Sigmoid colon (tissue), 7 donors: ENCODE results near the gene SNX11. TPM values are rescaled to one million over a fixed set of nuclear protein-coding genes. Genes with fewer than 3 reads are reported as not detected.

Experiments used
- DNase-seq: peaks from one replicate; pipeline ENCODE4 v3.0.0-alpha.2; 2019
- H3K27ac ChIP-seq, 4 donors: fragments of 200-600 bp; sonication (generic); one replicate each; pipeline ENCODE4 v1.5.1; 2016 to 2019; ENCODE audit warnings: mild to moderate bottlenecking in 1 of 4
- H3K27me3 ChIP-seq, 3 donors: fragments of 200-600 bp; sonication (generic); one replicate each; pipeline ENCODE4 v1.5.1; 2019; ENCODE audit warnings: mild to moderate bottlenecking in 1 of 3
- H3K36me3 ChIP-seq, 4 donors: fragments of 200-600 bp; sonication (generic); one replicate each; pipeline ENCODE4 v1.5.1; 2016 to 2019
- H3K4me1 ChIP-seq, 4 donors: fragments of 200-600 bp; sonication (generic); one replicate each; pipeline ENCODE4 v1.5.1; 2017 to 2019
- H3K4me3 ChIP-seq, 4 donors: fragments of 200-600 bp; sonication (generic); one replicate each; pipeline ENCODE4 v1.5.1; 2017 to 2019; ENCODE audit warnings: mild to moderate bottlenecking in 2 of 4, moderate library complexity in 1 of 4
- H3K9me3 ChIP-seq, 4 donors: fragments of 200-600 bp in 3 of 4; sonication (generic) in 3 of 4; one replicate each; pipeline versions ENCODE4 v1.5.1 to v1.6.1; 2013 to 2019
- EP300 ChIP-seq, 4 donors: sonication (generic); formaldehyde crosslinking; IDR thresholded peaks; one replicate each; pipeline ENCODE4 v1.6.1; 2017; ENCODE audit warnings: antibody characterized with exemption in 4 of 4
- POLR2AphosphoS5 ChIP-seq, 4 donors: sonication (generic); formaldehyde crosslinking; IDR thresholded peaks; one replicate each; pipeline ENCODE4 v1.6.1; 2017; ENCODE audit warnings: antibody characterized with exemption in 4 of 4
- WGBS, 2 donors: extraction: QIAGEN DNeasy Blood & Tissue Kit; methylation state at CpG; one replicate each; pipeline ENCODE4 v1.1.7; 2013; 5-methylcytosine and 5-hydroxymethylcytosine counted together
- intact Hi-C: fragments of 100-400 bp; cut with DNase I; formaldehyde crosslinking; loops from one replicate; pipeline ENCODE4 v1.15.1; 2023
- polyA plus RNA-seq, 3 donors: library from polyadenylated mRNA; stranded (reverse); fragments of 200-250 nt; gene quantifications; one replicate each; pipeline ENCODE4 v1.2.3, GENCODE V29; 2013
- small RNA-seq, 3 donors: library from RNA; depleted of rRNA; stranded (forward); fragments of <200 nt; gene quantifications; one replicate each; pipeline ENCODE3, GENCODE V24; 2016
- total RNA-seq, 4 donors: library from RNA; depleted of rRNA; stranded (reverse); fragments of >200 nt; gene quantifications; one replicate each; pipeline ENCODE4 v1.1.0, GENCODE V29; 2016
- donor health status: healthy with polysubstance abuse.
- donor health status: Bipolar disorder and iron deficiency.
- donor health status: healthy.

Gene SNX11
- total and polyA plus RNA-seq, 7 donors = 10.0 to 27.8 (median 19.3) TPM

DNA sequence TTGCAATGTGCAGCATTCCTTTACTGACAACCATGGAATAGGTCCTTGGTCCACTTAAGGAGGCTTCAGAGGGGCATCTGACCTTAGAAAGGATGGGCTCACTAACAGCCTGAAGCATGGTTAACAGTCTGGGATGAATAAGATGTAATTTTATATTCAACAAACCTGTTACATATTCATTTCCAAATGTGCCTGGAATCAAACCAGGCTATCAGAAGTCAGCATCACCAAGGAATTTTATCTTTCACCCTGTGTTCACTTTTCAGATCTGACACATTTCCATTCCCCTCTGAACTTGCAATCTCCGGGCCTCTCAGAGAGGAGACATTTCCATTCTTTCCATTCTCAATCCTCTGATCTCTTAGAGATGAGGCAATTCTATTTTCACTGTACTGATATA lies 62.4 kb downstream of the SNX11 start:
- Histone ChIP-seq H3K9me3 (no peaks in the 10 kb centered on the region), H3K4me3 (no peak overlapping the region), H3K27ac (no peak overlapping the region), H3K4me1 (no peaks in the 10 kb centered on the region), H3K36me3 (no peaks in the 10 kb centered on the region), H3K27me3 (peaks cover 0 to 2% (median 0%) of the 10 kb centered on the region in 3 donors)
- 89 to 97% methylated on average over 1 of the region's 1 CpG for WGBS, 2 donors
- TF ChIP-seq EP300 (IDR thresholded peaks at IDR 0.05) (no peak), POLR2AphosphoS5 (IDR thresholded peaks at IDR 0.05) (no peak)
- intact Hi-C loops = no loop called here
- DNase-seq = no peak

Small RNA genes lying within 50 kb of the gene (small RNA-seq; reads per million reads assigned to genes)
- gene AC004477.2 (0 reads per million in 3 donors), gene MIR1203 (0 to 0.11 (median 0) reads per million in 3 donors), gene RNU6-1201P (0 reads per million in 3 donors)

Other genes with a start within 250 kb of the SNX11 start
- gene SP2, start 211.5 kb upstream of the SNX11 start, total RNA-seq = 1 to 10 TPM; 3.0 to 8.3 (median 5.6) TPM
- 10 to 100 TPM; 13.8 to 19.2 (median 18.0) TPM for gene SP2, start 211.5 kb upstream of the SNX11 start, polyA plus RNA-seq
- 10 to 100 TPM; 14.3 to 16.5 (median 15.2) TPM for gene PNPO, start 166.2 kb upstream of the SNX11 start, total RNA-seq
- 10 to 100 TPM in 2 of 3 donors, 1 to 10 TPM in 1; 9.6 to 14.3 (median 12.0) TPM for gene PNPO, start 166.2 kb upstream of the SNX11 start, polyA plus RNA-seq
- under 1 TPM in 1 of 4 donors, not detected in 3; 0.36 TPM for gene PRR15L, start 149.9 kb upstream of the SNX11 start, total RNA-seq
- gene PRR15L, start 149.9 kb upstream of the SNX11 start, polyA plus RNA-seq = 100 to 1,000 TPM; 211 to 334 (median 290) TPM
- gene CDK5RAP3, start 136.7 kb upstream of the SNX11 start, total RNA-seq = 100 to 1,000 TPM in 1 of 4 donors, 10 to 100 TPM in 3; 68.5 to 168 (median 73.0) TPM
- gene CDK5RAP3, start 136.7 kb upstream of the SNX11 start, polyA plus RNA-seq = 100 to 1,000 TPM in 1 of 3 donors, 10 to 100 TPM in 2; 43.5 to 200 (median 49.9) TPM
- 10 to 100 TPM; 52.3 to 64.0 (median 58.9) TPM for gene COPZ2, start 70.0 kb upstream of the SNX11 start, total RNA-seq
- 10 to 100 TPM in 1 of 3 donors, 1 to 10 TPM in 2; 5.5 to 19.2 (median 6.9) TPM for gene COPZ2, start 70.0 kb upstream of the SNX11 start, polyA plus RNA-seq
- gene NFE2L1, start 59.4 kb upstream of the SNX11 start, total RNA-seq = 100 to 1,000 TPM; 126 to 174 (median 141) TPM
- gene NFE2L1, start 59.4 kb upstream of the SNX11 start, polyA plus RNA-seq = 100 to 1,000 TPM in 1 of 3 donors, 10 to 100 TPM in 2; 44.4 to 134 (median 61.5) TPM
- gene CBX1, start 6.3 kb upstream of the SNX11 start, total RNA-seq = 10 to 100 TPM; 29.1 to 37.4 (median 32.9) TPM
- 10 to 100 TPM; 26.8 to 36.1 (median 31.8) TPM for gene CBX1, start 6.3 kb upstream of the SNX11 start, polyA plus RNA-seq